Esophagus squamous epithelium (tissue), 4 donors: ENCODE data around the gene GLRA1.

Source experiments
- CTCF ChIP-seq, 6 experiments: fragments of 450-650 bp in 4 of 6; fragments of 200-600 bp in 2 of 6; sonication (generic) in 2 of 6; IDR thresholded peaks; one replicate each; pipeline ENCODE4 v1.5.1; 2016 to 2019; ENCODE audit warnings: antibody characterized with exemption in 6 of 6, mild to moderate bottlenecking in 4 of 6, moderate library complexity in 4 of 6
- POLR2A ChIP-seq, 4 donors: fragments of 450-650 bp; IDR thresholded peaks; one replicate each; pipeline ENCODE4 v1.6.1; 2017; ENCODE audit warnings: antibody characterized with exemption in 4 of 4, mild to moderate bottlenecking in 4 of 4, moderate library complexity in 3 of 4

DNA sequence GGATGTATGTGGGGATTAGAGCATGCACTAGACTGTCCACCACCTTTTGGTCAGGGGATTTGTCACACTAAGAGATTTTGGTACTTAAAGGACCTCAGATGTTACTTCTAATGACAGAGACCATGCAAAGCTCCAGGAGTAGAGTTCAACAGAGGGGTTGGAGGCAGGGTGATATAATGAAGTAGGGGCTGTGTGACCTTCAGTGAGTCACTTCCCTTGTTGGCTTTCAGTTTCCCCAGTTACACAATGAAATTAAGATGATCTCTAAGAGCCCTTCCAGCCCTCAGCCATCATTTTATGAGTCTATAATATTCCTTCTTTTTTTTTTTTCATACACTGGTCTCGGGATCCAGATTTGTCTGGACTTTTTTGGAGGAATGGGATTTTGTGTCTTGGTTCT is 26.8 kb downstream of the GLRA1 start:
- TF ChIP-seq CTCF (IDR thresholded peaks at IDR 0.05) (no peak), POLR2A (IDR thresholded peaks at IDR 0.05) (no peak)
